ENCODE data around the gene ZFP91. TPM values are rescaled to one million over a fixed set of nuclear protein-coding genes. Genes with fewer than 3 reads are reported as not detected.

Gene ZFP91
- total and polyA plus RNA-seq, 9 of the 15 experiments (the other 6 are each of a cell fraction or from before 2014, with no cell fraction given): 17.6 to 58.3 (median 34.0) TPM

- Histone ChIP-seq H3K4me2 (ENCODE audit: insufficient read depth, low read length) (no peak overlapping the region; the same call in 1 of the 2 replicates), H3K9me3 (replicated peaks; ENCODE audit: control insufficient read depth, insufficient read depth, low read depth, low read length) (no peaks in the 10 kb centered on the region), H3K9me1 (ENCODE audit: control insufficient read depth, insufficient read depth, low read length) (no peaks in the 10 kb centered on the region), H3K9ac (ENCODE audit: insufficient read depth in 1 of 2, low read depth in 2 of 2, low read length in 2 of 2) (no peak overlapping the region), H2AFZ (ENCODE audit: low read depth, low read length) (no peak overlapping the region; the same call in 1 of the 2 replicates), H3K79me2 (ENCODE audit: control insufficient read depth, insufficient read depth, low read length) (no peaks in the 10 kb centered on the region), H3K4me3 (no peak overlapping the region), H4K20me1 (replicated peaks; ENCODE audit: control insufficient read depth, insufficient read depth, low read length) (no peaks in the 10 kb centered on the region), H3K27me3 (ENCODE audit: control insufficient read depth in 2 of 2, insufficient read depth in 2 of 2, low read length in 2 of 2) (no peaks in the 10 kb centered on the region), H3K4me1 (replicated peaks in 1 of 2; ENCODE audit: control insufficient read depth in 2 of 2, insufficient read depth in 2 of 2, low read length in 2 of 2) (no peaks in the 10 kb centered on the region), H3K27ac (ENCODE audit: extremely low read depth, low read depth, low read length) (no peak overlapping the region), H3K36me3 (ENCODE audit: control insufficient read depth, insufficient read depth, low read length) (no peaks in the 10 kb centered on the region)
- ATAC-seq (peak; percentile 97), DNase-seq (ENCODE audit: extremely low read depth in 1 of 4, low spot score in 3 of 4) (peak; percentile 57 to 81 (median 60)), FAIRE-seq (peak; percentile 92)
- 10% methylated on average over 12 of the region's 12 CpGs for WGBS (ENCODE audit: insufficient coverage, low coverage, missing lambda C conversion rate)
- BruUV-seq (replicated peaks): no TSS peak
- POLR2A ChIA-PET: no interaction called here
- intact Hi-C loops (cut with micrococcal nuclease) (loop anchor here (1.0 to 5.0 kb wide), 4 partner anchors 21 to 503 kb away; no protein-coding TSS in a partner anchor), in situ Hi-C loops (cut with MboI) (no loop called here)
- CTCF ChIA-PET (ENCODE audit: low intra/inter-chr PET ratio): interaction anchor here (1.2 to 2.9 kb wide), 3 partner anchors 92 to 134 kb away, joined by 3 to 19 read pairs (median 3); no protein-coding TSS in a partner anchor
- no peak for TF ChIP-seq SMARCB1 (IDR thresholded peaks at IDR 0.05; ENCODE audit: insufficient read length, low read depth)
- no peak for TF ChIP-seq RNF219 (CRISPR knock-in tag; IDR thresholded peaks at IDR 0.05)
- TF ChIP-seq ARID2 (IDR thresholded peaks at IDR 0.05): peak; percentile 75; the same call in 1 of the 2 replicates
- TF ChIP-seq IRF1 (CRISPR knock-in tag; IDR thresholded peaks at IDR 0.05; ENCODE audit: borderline replicate concordance): no peak
- no peak for TF ChIP-seq MCM5 (IDR thresholded peaks at IDR 0.05; ENCODE audit: low read depth)
- TF ChIP-seq PML (IDR thresholded peaks at IDR 0.05; ENCODE audit: low read length): no peak
- TF ChIP-seq RAD21 (CRISPR knock-in tag; conservative IDR thresholded peaks at IDR 0.05 in 1 of 2, IDR thresholded peaks at IDR 0.05 in 1 of 2): peak; percentile 86 to 95
- TF ChIP-seq CHD4 (IDR thresholded peaks at IDR 0.05; ENCODE audit: insufficient read depth, insufficient replicate concordance, low read depth, low read length, poor library complexity, severe bottlenecking): no peak
- no peak for TF ChIP-seq ARID3A (IDR thresholded peaks at IDR 0.05; ENCODE audit: borderline replicate concordance, low read depth, low read length)
- TF ChIP-seq TOE1 (IDR thresholded peaks at IDR 0.05; ENCODE audit: borderline replicate concordance): no peak
- no peak for TF ChIP-seq TOE1 (CRISPR knock-in tag; IDR thresholded peaks at IDR 0.05; ENCODE audit: borderline replicate concordance, low read depth)
- TF ChIP-seq TFAP4 (CRISPR knock-in tag; IDR thresholded peaks at IDR 0.05; ENCODE audit: borderline replicate concordance): no peak
- TF ChIP-seq PRMT5 (CRISPR knock-in tag; IDR thresholded peaks at IDR 0.05): no peak
These were observed 75.4 kb downstream of the ZFP91 start for GRCh38 chr11:58654079-58654907.

Data from K562 (cell line).